Neuronal stem cell (in vitro differentiated cells): ENCODE data around the gene ZNF846.
"Not testable (repeated sequence)": the region's sequence is repeated elsewhere in the genome, so short reads cannot be mapped to it uniquely, and the experiment has no call there.

Experiments used
- DNase-seq: peaks from one replicate; pipeline ENCODE4 v3.0.0-alpha.2; 2013; ENCODE audit warnings: low spot score
- H2AFZ ChIP-seq: one replicate; pipeline ENCODE4 v1.6.1; 2013; ENCODE audit warnings: mild to moderate bottlenecking, low read length, inconsistent platforms
- H2AK5ac ChIP-seq: 2 replicates; pipeline ENCODE4 v1.6.1; 2013; ENCODE audit warnings: low read depth, mild to moderate bottlenecking, inconsistent platforms, low read length, moderate library complexity, mixed read lengths
- H2BK120ac ChIP-seq: 2 replicates; pipeline ENCODE4 v1.6.1; 2013; ENCODE audit warnings: low read depth, mild to moderate bottlenecking, inconsistent platforms, low read length, moderate library complexity, mixed read lengths
- H2BK12ac ChIP-seq: one replicate; pipeline ENCODE4 v1.6.1; 2013; ENCODE audit warnings: low read length, inconsistent platforms
- H2BK15ac ChIP-seq: 2 replicates; pipeline ENCODE4 v1.6.1; 2013; ENCODE audit warnings: mild to moderate bottlenecking, low read length, inconsistent platforms, mixed read lengths
- H2BK5ac ChIP-seq: one replicate; pipeline ENCODE4 v1.6.1; 2013; ENCODE audit warnings: inconsistent platforms, mild to moderate bottlenecking, low read length, moderate library complexity
- H3K14ac ChIP-seq: one replicate; pipeline ENCODE4 v1.6.1; 2013; ENCODE audit warnings: low read length, inconsistent platforms
- H3K18ac ChIP-seq: 2 replicates; pipeline ENCODE4 v1.6.1; 2013; ENCODE audit warnings: low read length, inconsistent platforms
- H3K23ac ChIP-seq: 2 replicates; pipeline ENCODE4 v1.6.1; 2013; ENCODE audit warnings: low read depth, mild to moderate bottlenecking, mixed read lengths, low read length, inconsistent platforms; ENCODE audit not compliant: poor library complexity
- H3K27ac ChIP-seq: replicated peaks from 3 replicates; pipeline ENCODE4 v1.5.1; 2013; ENCODE audit warnings: low read length, inconsistent platforms
- H3K27me3 ChIP-seq, 3 experiments: 2 replicates each; pipeline ENCODE4 v1.6.1; 2013; ENCODE audit warnings: low read length in 3 of 3, mild to moderate bottlenecking in 2 of 3, inconsistent platforms in 1 of 3, low read depth in 1 of 3, mixed read lengths in 1 of 3, moderate library complexity in 1 of 3; ENCODE audit not compliant: control insufficient read depth in 3 of 3, insufficient read depth in 3 of 3
- H3K36me3 ChIP-seq, 2 donors: replicated peaks in 1 of 2; 2 replicates each; pipeline ENCODE4 v1.6.1; 2013; ENCODE audit warnings: low read length in 2 of 2; ENCODE audit not compliant: control insufficient read depth in 2 of 2, insufficient read depth in 2 of 2
- H3K4ac ChIP-seq: 2 replicates; pipeline ENCODE4 v1.6.1; 2013; ENCODE audit warnings: inconsistent platforms, mild to moderate bottlenecking, low read length, moderate library complexity
- H3K4me1 ChIP-seq, 2 donors: 1 replicate in 1 of 2; 2 replicates in 1 of 2; pipeline ENCODE4 v1.6.1; 2013; ENCODE audit warnings: low read length in 2 of 2, low read depth in 1 of 2; ENCODE audit not compliant: control insufficient read depth in 2 of 2, insufficient read depth in 1 of 2
- H3K4me2 ChIP-seq: one replicate; pipeline ENCODE4 v1.6.1; 2013; ENCODE audit warnings: mild to moderate bottlenecking, low read length, inconsistent platforms; ENCODE audit not compliant: insufficient read depth, poor library complexity, severe bottlenecking
- H3K4me3 ChIP-seq, 2 donors: 2 replicates each; pipeline ENCODE4 v1.5.1; 2013; ENCODE audit warnings: low read length in 2 of 2, mild to moderate bottlenecking in 2 of 2, inconsistent platforms in 1 of 2, moderate library complexity in 1 of 2
- H3K79me1 ChIP-seq: one replicate; pipeline ENCODE4 v1.6.1; 2013; ENCODE audit warnings: low read depth, mild to moderate bottlenecking, inconsistent platforms, low read length, moderate library complexity
- H3K9ac ChIP-seq: one replicate; pipeline ENCODE4 v1.6.1; 2013; ENCODE audit warnings: mild to moderate bottlenecking, low read depth, low read length, inconsistent platforms; ENCODE audit not compliant: poor library complexity
- H3K9me3 ChIP-seq, 2 donors: replicated peaks in 1 of 2; 2 replicates each; pipeline versions ENCODE3 to v1.6.1; 2013; ENCODE audit warnings: low read length in 2 of 2, mild to moderate bottlenecking in 2 of 2, inconsistent platforms in 1 of 2, low read depth in 1 of 2, mixed read lengths in 1 of 2, moderate library complexity in 1 of 2; ENCODE audit not compliant: control insufficient read depth in 2 of 2, insufficient read depth in 1 of 2
- H4K8ac ChIP-seq: one replicate; pipeline ENCODE4 v1.6.1; 2013; ENCODE audit warnings: low read depth, mild to moderate bottlenecking, inconsistent platforms, low read length, moderate library complexity
- H4K91ac ChIP-seq: one replicate; pipeline ENCODE4 v1.6.1; 2013; ENCODE audit warnings: low read length, low read depth, mild to moderate bottlenecking, inconsistent platforms; ENCODE audit not compliant: poor library complexity
- WGBS, 2 donors: extraction: QIAGEN DNeasy Blood & Tissue Kit; methylation state at CpG; one replicate each; pipeline ENCODE4 v1.1.7; 2013; ENCODE audit warnings: missing lambda C conversion rate in 2 of 2, mixed read lengths in 1 of 2; ENCODE audit not compliant: insufficient read length in 2 of 2, insufficient replicate concordance in 1 of 2; ENCODE audit errors: extremely low coverage in 2 of 2; 5-methylcytosine and 5-hydroxymethylcytosine counted together

ZNF846 gene

GRCh38 chr19:9791552-9792205 lies 23.1 kb upstream of the ZNF846 start:
- Histone ChIP-seq H2BK15ac (no peak overlapping the region), H3K9ac (no peak overlapping the region), H3K4me2 (peak overlapping the region; percentile 66), H2BK120ac (no peak overlapping the region), H4K8ac (no peak overlapping the region), H2AFZ (peak overlapping the region; percentile 99), H3K27me3 (no peaks in the 10 kb centered on the region), H3K36me3 (no peaks in the 10 kb centered on the region), H2AK5ac (no peak overlapping the region), H3K9me3 (no peaks in the 10 kb centered on the region), H2BK12ac (no peak overlapping the region), H3K4me3 (peak overlapping the region; percentile 73 to 87), H3K18ac (no peak overlapping the region), H3K4me1 (peaks cover 0 to 5% of the 10 kb centered on the region in 2 donors), H3K23ac (no peak overlapping the region), H3K27ac (peak overlapping the region; percentile 70), H3K79me1 (no peaks in the 10 kb centered on the region), H3K4ac (no peak overlapping the region), H2BK5ac (no peak overlapping the region), H4K91ac (no peak overlapping the region), H3K14ac (no peak overlapping the region)
- DNase-seq = peak; percentile 95
- WGBS, 2 donors = no CpG with 5 or more reads among the region's 50 CpGs

GRCh38 chr19:9791073-9791367 lies 22.5 kb upstream of the ZNF846 start:
- H2BK15ac ChIP-seq, DNase-seq, H3K14ac ChIP-seq, H2AK5ac ChIP-seq, H3K4me1 ChIP-seq, H3K9ac ChIP-seq, H3K9me3 ChIP-seq, H4K91ac ChIP-seq, H3K36me3 ChIP-seq, H2BK12ac ChIP-seq, H2AFZ ChIP-seq, H3K4ac ChIP-seq, H3K18ac ChIP-seq, H3K23ac ChIP-seq, H3K79me1 ChIP-seq, H3K27ac ChIP-seq, H3K27me3 ChIP-seq, H2BK120ac ChIP-seq, H2BK5ac ChIP-seq, H4K8ac ChIP-seq: not testable (repeated sequence)
- no CpG with 5 or more reads among the region's 6 CpGs for WGBS, 2 donors
- Histone ChIP-seq H3K4me2 (peak overlapping the region; percentile 18), H3K4me3 (peak overlapping the region in 1 of 2 donors; percentile 55)

GRCh38 chr19:9789579-9789978 lies 21.0 kb upstream of the ZNF846 start:
- not testable (repeated sequence) for DNase-seq, H2BK12ac ChIP-seq, H4K91ac ChIP-seq, H3K4me3 ChIP-seq, H3K4me2 ChIP-seq, H3K79me1 ChIP-seq, H3K4ac ChIP-seq, H2BK15ac ChIP-seq, H3K18ac ChIP-seq, H3K27ac ChIP-seq, H2BK120ac ChIP-seq, H3K27me3 ChIP-seq, H3K14ac ChIP-seq, H3K9ac ChIP-seq, H3K36me3 ChIP-seq, H3K9me3 ChIP-seq, H2AK5ac ChIP-seq, H2BK5ac ChIP-seq, H4K8ac ChIP-seq, H3K23ac ChIP-seq, H3K4me1 ChIP-seq
- no CpG with 5 or more reads among the region's 5 CpGs for WGBS, 2 donors
- H2AFZ ChIP-seq = peak overlapping the region; percentile 71

- H2AK5ac ChIP-seq = no peak overlapping the region
- no CpG with 5 or more reads among the region's 11 CpGs for WGBS, 2 donors
- no peak overlapping the region for H2BK15ac ChIP-seq
- no peaks in the 10 kb centered on the region for H3K79me1 ChIP-seq
- H3K4me1 ChIP-seq = peaks cover 6 to 7% of the 10 kb centered on the region in 2 donors
- no peak overlapping the region for H3K18ac ChIP-seq
- no peak overlapping the region for H3K4ac ChIP-seq
- H3K9me3 ChIP-seq = no peaks in the 10 kb centered on the region
- no peak overlapping the region for H3K4me3 ChIP-seq
- no peak overlapping the region for H2BK120ac ChIP-seq
- H3K14ac ChIP-seq = no peak overlapping the region
- H3K27ac ChIP-seq = no peak overlapping the region
- H3K4me2 ChIP-seq = no peak overlapping the region
- no peaks in the 10 kb centered on the region for H3K36me3 ChIP-seq
- DNase-seq = no peak
- no peak overlapping the region for H3K9ac ChIP-seq
- H4K91ac ChIP-seq = no peak overlapping the region
- H2BK5ac ChIP-seq = no peak overlapping the region
- H3K23ac ChIP-seq = no peak overlapping the region
- no peaks in the 10 kb centered on the region for H3K27me3 ChIP-seq
- no peak overlapping the region for H4K8ac ChIP-seq
- no peak overlapping the region for H2BK12ac ChIP-seq
- H2AFZ ChIP-seq = peak overlapping the region; percentile 71
Observed at GRCh38 chr19:9789066-9789465, 20.5 kb upstream of the ZNF846 start.
